ENCODE data around the gene IL2RA.
A peak's percentile ranks its signal among the peaks of the same experiment; 100 is the strongest.

IL2RA gene

DNA sequence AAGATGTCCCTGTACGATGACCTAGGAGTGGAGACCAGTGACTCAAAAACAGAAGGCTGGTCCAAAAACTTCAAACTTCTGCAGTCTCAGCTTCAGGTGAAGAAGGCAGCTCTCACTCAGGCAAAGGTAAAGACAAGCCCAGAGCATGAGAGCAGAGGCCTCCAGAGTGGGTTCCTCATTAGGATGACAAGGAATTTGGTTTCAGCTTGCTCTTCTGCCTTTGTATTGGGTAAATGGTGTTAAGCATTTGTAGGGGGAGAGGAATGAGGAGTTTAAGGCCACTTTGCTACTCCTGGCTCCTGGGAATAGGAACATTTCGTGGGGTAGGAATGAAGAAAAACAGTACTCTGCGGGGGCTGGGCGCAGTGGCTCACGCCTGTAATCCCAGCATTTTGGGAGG lies 34.9 kb upstream of the IL2RA start:
- WGBS, 2 experiments (ENCODE audit: insufficient coverage in 2 of 2) = 90 to 91% methylated on average over 5 of the region's 5 CpGs
- H3K4me3 ChIP-seq (ENCODE audit: extremely low read depth, insufficient read depth, low read length, poor library complexity, severe bottlenecking) = no peak overlapping the region
- no peaks in the 10 kb centered on the region for H3K4me1 ChIP-seq (ENCODE audit: control insufficient read depth, insufficient read depth, low read length, poor library complexity, severe bottlenecking)
- no peak overlapping the region for H3K27ac ChIP-seq (ENCODE audit: low read depth, low read length, severe bottlenecking)
- H3K9me3 ChIP-seq (ENCODE audit: control insufficient read depth, low read length) = no peaks in the 10 kb centered on the region
- H3K36me3 ChIP-seq (ENCODE audit: control insufficient read depth, insufficient read depth, low read length) = peaks cover 74% of the 10 kb centered on the region

DNA sequence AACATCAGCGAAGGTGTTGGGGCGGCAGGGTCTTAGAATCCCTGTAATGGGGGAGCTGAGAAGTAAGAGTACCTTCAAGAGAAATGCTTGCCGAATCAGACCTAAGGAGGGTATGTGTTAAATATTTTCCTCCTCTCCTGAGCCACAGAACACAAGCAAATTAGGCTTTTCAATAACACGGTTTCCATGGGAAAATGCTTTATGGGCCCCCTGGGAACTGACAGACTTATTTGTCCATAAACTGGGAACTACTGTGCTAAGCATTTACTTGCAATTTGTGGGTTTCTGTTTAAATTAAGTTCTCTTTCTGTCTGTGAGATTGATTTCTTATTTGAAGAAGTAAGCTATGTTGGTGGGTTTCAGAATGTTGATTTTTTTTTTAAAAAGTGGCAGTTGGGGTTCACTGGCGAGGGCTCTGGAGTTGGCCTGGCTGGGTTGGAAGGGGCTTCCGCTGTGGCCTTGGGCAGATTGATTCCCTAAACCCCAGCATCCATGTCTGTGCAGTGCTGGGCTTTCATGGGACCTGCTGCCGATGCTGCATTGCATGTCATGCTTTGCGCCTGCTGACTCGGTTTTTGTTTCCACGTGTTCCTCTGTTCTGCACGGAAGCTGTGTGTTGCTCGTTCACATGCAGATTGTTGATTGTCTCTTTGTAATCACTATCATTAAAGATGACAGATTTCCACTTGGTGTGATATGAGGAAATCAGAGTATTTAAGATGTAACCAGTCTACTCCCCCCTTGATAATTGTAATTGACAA lies 33.8 kb upstream of the IL2RA start:
- Histone ChIP-seq H3K4me3 (ENCODE audit: extremely low read depth, insufficient read depth, low read length, poor library complexity, severe bottlenecking) (no peak overlapping the region), H3K4me1 (ENCODE audit: control insufficient read depth, insufficient read depth, low read length, poor library complexity, severe bottlenecking) (no peaks in the 10 kb centered on the region), H3K36me3 (ENCODE audit: control insufficient read depth, insufficient read depth, low read length) (peaks cover 66% of the 10 kb centered on the region), H3K27ac (ENCODE audit: low read depth, low read length, severe bottlenecking) (no peak overlapping the region), H3K9me3 (ENCODE audit: control insufficient read depth, low read length) (no peaks in the 10 kb centered on the region)
- WGBS, 2 experiments (ENCODE audit: insufficient coverage in 2 of 2) = 96% methylated on average over 6 to 7 of the region's 12 CpGs

DNA sequence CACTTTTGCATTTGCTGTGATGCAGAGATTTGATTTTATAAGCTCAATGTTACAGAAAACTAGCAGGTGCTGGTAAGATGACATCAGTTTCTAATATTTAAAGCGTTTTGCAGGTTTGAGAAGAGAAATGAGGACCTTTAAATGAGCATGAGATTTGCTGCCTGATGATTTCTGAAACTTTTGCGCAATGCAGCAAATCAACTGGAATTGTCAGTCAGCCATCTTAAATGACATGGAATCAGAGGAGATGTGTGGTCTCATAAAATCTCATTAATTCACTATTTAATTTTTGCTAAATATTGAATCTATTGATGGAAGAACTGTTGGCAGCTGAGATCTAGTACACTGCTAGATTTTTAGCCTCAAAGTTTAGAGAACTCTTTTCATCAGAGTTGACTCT lies 30.6 kb upstream of the IL2RA start:
- Histone ChIP-seq H3K4me1 (ENCODE audit: control insufficient read depth, insufficient read depth, low read length, poor library complexity, severe bottlenecking) (no peaks in the 10 kb centered on the region), H3K9me3 (ENCODE audit: control insufficient read depth, low read length) (no peaks in the 10 kb centered on the region), H3K4me3 (ENCODE audit: extremely low read depth, insufficient read depth, low read length, poor library complexity, severe bottlenecking) (no peak overlapping the region), H3K36me3 (ENCODE audit: control insufficient read depth, insufficient read depth, low read length) (peaks cover 38% of the 10 kb centered on the region), H3K27ac (ENCODE audit: low read depth, low read length, severe bottlenecking) (no peak overlapping the region)
- WGBS, 2 experiments (ENCODE audit: insufficient coverage in 2 of 2) = 83 to 95% methylated on average over 1 to 2 of the region's 2 CpGs

DNA sequence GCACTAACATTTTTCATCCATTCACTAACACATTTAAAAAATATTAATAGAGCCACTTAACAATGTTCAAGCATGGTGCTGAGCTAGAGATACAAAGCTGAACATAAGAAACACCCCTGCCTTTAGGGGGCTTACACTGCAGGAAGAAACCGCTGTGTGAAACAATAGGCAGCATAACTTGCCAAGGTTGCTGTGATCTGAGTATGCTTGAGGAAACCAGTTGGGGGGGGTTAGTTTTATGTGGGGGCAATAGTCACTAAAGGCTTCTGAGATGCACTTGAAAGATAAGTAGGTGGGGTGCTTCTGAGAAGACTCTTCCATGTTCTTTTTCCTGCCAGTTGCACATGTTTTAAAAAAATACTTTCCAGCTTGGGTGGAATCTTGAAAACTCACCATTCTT lies 29.5 kb upstream of the IL2RA start:
- 40% methylated on average over 1 of the region's 1 CpG; no CpG with 5 or more reads in 1 of the 2 experiments for WGBS, 2 experiments (ENCODE audit: insufficient coverage in 2 of 2)
- H3K4me3 ChIP-seq (ENCODE audit: extremely low read depth, insufficient read depth, low read length, poor library complexity, severe bottlenecking) = no peak overlapping the region

DNA sequence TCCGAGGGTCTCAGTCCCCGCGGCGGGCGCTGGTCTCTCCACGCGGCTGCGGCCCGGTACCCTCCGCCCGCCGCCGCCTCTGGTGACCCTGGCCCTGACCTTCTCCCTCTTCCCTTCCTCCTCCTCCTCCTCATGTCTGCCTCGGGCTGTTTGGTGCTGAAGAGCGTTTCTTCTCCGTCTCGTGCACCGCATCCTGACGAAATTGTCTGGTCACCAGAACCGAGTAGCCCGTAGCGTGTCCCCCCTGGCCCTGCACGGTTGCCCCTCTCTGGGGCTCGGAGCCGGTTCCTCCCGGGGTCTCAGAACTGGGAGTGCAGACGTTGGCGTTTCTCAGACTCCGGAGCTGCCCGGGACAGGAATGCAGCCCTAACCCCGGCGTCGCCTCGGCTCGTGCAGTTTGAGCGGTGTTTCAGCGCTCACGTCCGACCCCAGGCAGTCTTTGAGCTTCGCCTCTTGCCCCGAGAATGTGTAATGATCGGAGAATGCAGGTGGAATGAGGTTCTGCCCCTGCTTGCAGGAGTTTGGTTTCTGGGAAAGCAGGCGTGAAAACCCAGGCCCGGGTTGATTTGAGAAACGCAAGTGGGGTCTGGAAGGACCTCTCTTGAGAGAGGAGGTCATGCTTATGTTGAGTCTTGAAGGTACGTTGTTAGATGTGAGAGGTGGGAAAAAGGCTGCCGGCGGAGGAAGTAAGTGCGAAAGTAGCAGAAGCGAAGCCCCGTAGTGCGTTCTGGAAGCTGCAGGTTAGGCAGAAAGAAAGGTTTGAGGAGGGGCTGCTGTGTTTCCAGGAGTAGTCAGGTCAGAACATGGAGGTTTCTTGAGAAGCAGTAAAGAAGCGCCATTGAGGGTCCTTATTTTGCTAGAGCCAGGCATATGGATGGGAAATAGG lies 27.4 kb upstream of the IL2RA start:
- Histone ChIP-seq H3K27ac (ENCODE audit: low read depth, low read length, severe bottlenecking) (peak overlapping the region; percentile 85), H3K4me3 (ENCODE audit: extremely low read depth, insufficient read depth, low read length, poor library complexity, severe bottlenecking) (peak overlapping the region; percentile 85), H3K4me1 (ENCODE audit: control insufficient read depth, insufficient read depth, low read length, poor library complexity, severe bottlenecking) (peaks cover 2% of the 10 kb centered on the region), H3K9me3 (ENCODE audit: control insufficient read depth, low read length) (no peaks in the 10 kb centered on the region), H3K36me3 (ENCODE audit: control insufficient read depth, insufficient read depth, low read length) (peaks cover 20% of the 10 kb centered on the region)
- WGBS, 2 experiments (ENCODE audit: insufficient coverage in 2 of 2) = 1% methylated on average over 51 to 53 of the region's 53 CpGs

More for the DNA sequence above, 29.5 kb upstream of the IL2RA start:
- Histone ChIP-seq H3K4me1 (ENCODE audit: control insufficient read depth, insufficient read depth, low read length, poor library complexity, severe bottlenecking) (no peaks in the 10 kb centered on the region), H3K27ac (ENCODE audit: low read depth, low read length, severe bottlenecking) (no peak overlapping the region), H3K9me3 (ENCODE audit: control insufficient read depth, low read length) (no peaks in the 10 kb centered on the region), H3K36me3 (ENCODE audit: control insufficient read depth, insufficient read depth, low read length) (peaks cover 27% of the 10 kb centered on the region)

DNA sequence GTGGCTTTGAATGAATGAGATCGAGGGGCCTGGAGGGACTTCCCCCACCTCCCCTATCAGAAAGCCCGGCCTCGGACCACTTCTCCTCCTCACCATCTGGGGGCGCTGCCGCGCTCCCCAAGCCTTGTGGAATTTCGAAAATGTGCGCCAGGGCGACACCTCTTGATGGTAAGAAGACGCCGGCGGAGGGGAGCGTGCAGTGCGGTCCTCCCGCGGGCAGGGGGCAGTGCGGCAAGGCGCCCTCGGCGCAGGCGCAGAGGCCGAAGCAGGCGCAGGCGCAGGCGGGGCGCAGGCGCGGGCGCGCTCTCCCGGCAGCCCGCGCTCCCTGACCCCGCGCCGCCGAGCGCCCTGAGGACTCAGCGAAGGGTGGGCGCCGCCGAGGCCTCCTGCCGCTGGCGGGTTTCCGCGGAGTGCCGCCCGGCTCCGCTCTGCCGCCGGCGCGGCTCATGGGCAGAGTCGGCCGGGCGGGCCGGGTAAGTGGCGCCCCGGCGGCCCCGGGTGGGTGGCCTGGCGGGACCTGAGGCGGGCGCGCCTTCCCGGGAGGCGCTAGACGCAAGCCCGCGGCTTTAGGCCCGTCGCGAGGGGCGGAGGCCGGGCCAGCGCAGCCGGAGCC lies 26.7 kb upstream of the IL2RA start, which contains the start of gene RBM17:
TSS of gene RBM17 (plus strand) at position 314 of the 613 bp plus-strand sequence. CDS start 8,032 bp downstream, outside the sequence.
- peaks cover 4% of the 10 kb centered on the region for H3K4me1 ChIP-seq (ENCODE audit: control insufficient read depth, insufficient read depth, low read length, poor library complexity, severe bottlenecking)
- peak within 1 kb of the TSS; percentile 85 for H3K4me3 ChIP-seq (ENCODE audit: extremely low read depth, insufficient read depth, low read length, poor library complexity, severe bottlenecking)
- 0% methylated on average over 60 of the region's 77 CpGs for WGBS, 2 experiments (ENCODE audit: insufficient coverage in 2 of 2)
- H3K9me3 ChIP-seq (ENCODE audit: control insufficient read depth, low read length) = no peaks in the 10 kb centered on the region
- peaks cover 18% of the 10 kb centered on the region for H3K36me3 ChIP-seq (ENCODE audit: control insufficient read depth, insufficient read depth, low read length)
- peak within 1 kb of the TSS; percentile 85 for H3K27ac ChIP-seq (ENCODE audit: low read depth, low read length, severe bottlenecking)

DNA sequence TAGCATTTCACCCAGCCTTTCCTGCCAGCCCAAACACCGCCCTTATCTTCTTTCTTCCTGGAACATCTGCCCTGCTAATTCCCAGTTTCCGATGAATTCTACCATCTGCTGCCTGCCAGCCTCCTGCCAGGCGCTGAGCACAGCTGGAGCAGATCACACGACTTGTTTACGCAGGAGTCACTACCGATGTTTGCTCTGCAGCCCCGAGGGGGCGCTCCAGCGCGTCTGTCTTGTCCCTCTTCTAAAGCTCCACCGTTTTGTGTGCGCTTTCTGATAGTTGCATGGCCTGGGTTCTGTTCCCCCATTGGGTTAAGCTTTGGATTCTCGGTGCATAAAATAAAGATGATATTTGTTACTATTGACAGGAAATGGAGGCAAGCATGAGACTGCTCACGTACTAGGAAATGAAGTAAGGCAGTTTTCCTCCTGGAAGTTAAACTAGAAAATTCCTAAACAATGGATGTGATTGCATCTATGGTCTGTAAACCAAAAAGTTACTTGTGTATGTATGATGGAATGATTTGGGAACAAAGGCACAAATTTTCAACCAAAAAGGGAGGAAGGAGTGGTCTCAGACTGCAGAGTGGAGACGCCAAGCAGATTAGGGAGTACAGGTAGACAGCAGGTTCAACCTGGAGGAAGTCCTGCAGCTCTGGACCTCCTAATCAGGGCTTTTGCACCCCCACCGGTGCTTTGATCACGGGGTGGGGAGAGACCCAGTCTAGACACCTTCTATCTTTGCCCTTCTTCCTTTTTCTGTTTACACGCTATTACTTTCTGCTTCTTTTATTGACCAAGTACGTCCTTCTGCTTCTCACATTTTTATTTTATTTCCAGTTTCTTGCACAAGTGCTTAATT lies 24.4 kb upstream of the IL2RA start:
- H3K4me1 ChIP-seq (ENCODE audit: control insufficient read depth, insufficient read depth, low read length, poor library complexity, severe bottlenecking) = peaks cover 14% of the 10 kb centered on the region
- H3K9me3 ChIP-seq (ENCODE audit: control insufficient read depth, low read length) = no peaks in the 10 kb centered on the region
- 34% methylated on average over 17 of the region's 19 CpGs for WGBS, 2 experiments (ENCODE audit: insufficient coverage in 2 of 2)
- no peak overlapping the region for H3K4me3 ChIP-seq (ENCODE audit: extremely low read depth, insufficient read depth, low read length, poor library complexity, severe bottlenecking)
- peaks cover 3% of the 10 kb centered on the region for H3K36me3 ChIP-seq (ENCODE audit: control insufficient read depth, insufficient read depth, low read length)
- peak overlapping the region; percentile 29 for H3K27ac ChIP-seq (ENCODE audit: low read depth, low read length, severe bottlenecking)

DNA sequence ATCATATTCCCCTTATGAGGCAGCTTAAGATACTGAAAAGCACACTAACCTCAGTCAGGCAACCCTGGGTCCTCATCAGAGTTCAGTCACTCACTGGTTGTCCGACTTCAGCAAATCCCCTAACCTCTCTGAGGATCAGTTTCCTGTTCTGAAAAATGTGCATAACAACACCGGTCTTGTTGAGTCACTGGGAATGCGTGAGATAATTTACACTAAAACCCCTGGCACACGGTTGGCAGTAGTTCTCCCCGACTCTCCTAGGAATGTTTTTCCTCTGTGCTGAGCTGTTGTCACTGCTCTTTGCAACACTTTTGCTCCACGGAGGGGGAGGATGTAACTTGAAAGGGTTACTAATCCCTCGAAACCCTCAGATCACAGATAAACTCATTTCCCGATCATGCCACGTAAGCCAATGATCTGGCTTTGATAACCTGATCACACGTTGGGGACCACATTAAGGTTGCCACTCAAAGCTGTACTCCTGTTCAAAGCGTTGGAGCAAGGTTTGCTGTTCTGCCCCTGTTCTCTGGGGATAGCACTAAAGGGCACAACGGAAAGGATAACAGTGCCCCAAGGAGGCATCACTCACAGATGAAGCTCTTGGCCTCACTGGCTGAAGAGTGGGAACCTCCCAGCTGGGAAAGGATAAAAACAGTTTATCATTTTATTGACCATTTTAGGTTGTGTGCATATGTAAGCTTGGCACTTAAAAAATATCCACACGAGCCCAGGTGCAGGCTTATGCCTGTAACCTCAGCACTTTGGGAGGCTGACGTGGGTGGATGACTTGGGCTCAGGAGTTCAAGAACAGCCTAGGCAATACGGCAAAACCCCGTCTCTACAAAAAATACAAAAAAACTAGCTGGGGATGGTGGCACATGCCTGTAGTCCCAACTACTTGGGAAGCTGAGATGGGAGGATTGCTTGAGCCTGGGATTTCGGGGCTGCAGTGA lies 21.6 kb upstream of the IL2RA start:
- H3K36me3 ChIP-seq (ENCODE audit: control insufficient read depth, insufficient read depth, low read length) = no peaks in the 10 kb centered on the region
- H3K4me3 ChIP-seq (ENCODE audit: extremely low read depth, insufficient read depth, low read length, poor library complexity, severe bottlenecking) = no peak overlapping the region
- WGBS, 2 experiments (ENCODE audit: insufficient coverage in 2 of 2) = 50 to 64% methylated on average over 10 to 13 of the region's 17 CpGs
- H3K4me1 ChIP-seq (ENCODE audit: control insufficient read depth, insufficient read depth, low read length, poor library complexity, severe bottlenecking) = peaks cover 14% of the 10 kb centered on the region
- H3K9me3 ChIP-seq (ENCODE audit: control insufficient read depth, low read length) = no peaks in the 10 kb centered on the region
- H3K27ac ChIP-seq (ENCODE audit: low read depth, low read length, severe bottlenecking) = peak overlapping the region; percentile 11

DNA sequence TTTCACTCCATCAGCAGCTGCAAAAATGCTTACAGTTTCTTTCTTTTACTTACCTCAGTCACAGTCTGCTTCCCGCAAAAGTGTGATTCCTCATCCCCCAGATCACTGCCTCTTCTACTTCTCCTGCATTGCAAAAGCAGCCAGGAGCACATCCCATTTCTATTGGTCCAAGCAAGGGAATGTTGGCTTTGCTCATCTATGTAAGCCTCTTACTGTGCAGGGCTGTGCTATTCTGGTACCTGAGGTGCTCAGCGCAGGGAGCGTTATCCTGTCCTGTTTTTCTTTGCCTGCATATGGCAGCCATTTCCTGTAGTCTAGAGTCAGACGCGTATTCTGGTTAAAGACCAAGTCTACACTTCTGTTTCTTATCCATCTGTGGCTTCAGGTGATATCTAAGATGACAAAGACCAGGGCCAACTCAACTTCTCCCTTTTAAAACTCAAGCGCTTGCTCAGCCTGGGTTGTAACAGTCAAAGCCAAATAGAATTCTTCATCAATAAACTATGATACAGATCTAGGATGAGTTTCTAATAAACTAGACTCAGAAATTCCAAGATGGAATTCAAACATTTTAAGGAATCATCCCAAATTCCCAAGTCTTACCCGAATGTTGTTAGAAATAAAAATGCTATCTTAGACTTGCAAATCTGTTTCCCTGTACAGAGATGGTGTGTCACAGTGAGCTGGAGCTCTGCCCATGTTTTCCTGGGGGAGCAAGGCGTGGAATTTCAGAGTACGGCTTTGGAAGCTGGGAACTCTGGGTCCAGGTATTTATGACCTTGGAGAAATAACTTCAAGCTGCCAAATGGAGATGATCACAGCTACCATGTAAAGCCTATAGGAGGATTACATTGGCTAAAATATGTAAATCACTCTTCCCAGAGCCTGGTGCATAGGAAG lies 20.6 kb upstream of the IL2RA start:
- no peaks in the 10 kb centered on the region for H3K9me3 ChIP-seq (ENCODE audit: control insufficient read depth, low read length)
- no peak overlapping the region for H3K4me3 ChIP-seq (ENCODE audit: extremely low read depth, insufficient read depth, low read length, poor library complexity, severe bottlenecking)
- H3K27ac ChIP-seq (ENCODE audit: low read depth, low read length, severe bottlenecking) = no peak overlapping the region
- peaks cover 14% of the 10 kb centered on the region for H3K4me1 ChIP-seq (ENCODE audit: control insufficient read depth, insufficient read depth, low read length, poor library complexity, severe bottlenecking)
- WGBS, 2 experiments (ENCODE audit: insufficient coverage in 2 of 2) = 93 to 94% methylated on average over 7 to 8 of the region's 9 CpGs
- H3K36me3 ChIP-seq (ENCODE audit: control insufficient read depth, insufficient read depth, low read length) = no peaks in the 10 kb centered on the region

Data from mesodermal cell (in vitro differentiated cells).